H1 (cell line): Measurements from ENCODE around the gene PIGV. TPM values are rescaled to one million over a fixed set of nuclear protein-coding genes. Genes with fewer than 3 reads are reported as not detected.

Source experiments
- CTCF ChIA-PET: fragments of 300-600 bp; sonication (Branson Sonifier 250); formaldehyde crosslinking; loops from one replicate; lab custom pipeline; 2021; ENCODE audit not compliant: partially characterized antibody; lab: Charles Lee
- POLR2A ChIA-PET: fragments of 300-600 bp; sonication (Branson Sonifier 250); formaldehyde crosslinking; loops from one replicate; lab custom pipeline; 2021; ENCODE audit warnings: inconsistent platforms; ENCODE audit not compliant: partially characterized antibody; lab: Charles Lee
- DNase-seq, 2 experiments: peaks; one replicate each; pipeline versions ENCODE4 v3.0.0 to v3.0.0-alpha.2; 2010 to 2022; ENCODE audit warnings: low spot score in 2 of 2, low read depth in 1 of 2, mixed read lengths in 1 of 2
- FAIRE-seq: peaks from 2 replicates; lab custom pipeline; 2011; peaks lifted over from hg19 to GRCh38; lab: Jason Lieb, UNC
- H2AFZ ChIP-seq: 2 replicates; pipeline ENCODE4 v1.8.1; 2012; ENCODE audit warnings: low read length, inconsistent platforms
- H2AK5ac ChIP-seq: 2 replicates; pipeline ENCODE4 v1.6.1; 2013; ENCODE audit warnings: low read depth, low read length
- H2BK120ac ChIP-seq: replicated peaks from 2 replicates; pipeline ENCODE3; 2013; ENCODE audit warnings: low read depth, low read length, inconsistent platforms
- H2BK12ac ChIP-seq: 2 replicates; pipeline ENCODE4 v1.6.1; 2013; ENCODE audit warnings: low read depth, low read length
- H2BK15ac ChIP-seq: 2 replicates; pipeline ENCODE4 v1.6.1; 2013; ENCODE audit warnings: low read length
- H2BK20ac ChIP-seq: 2 replicates; pipeline ENCODE4 v1.6.1; 2013; ENCODE audit warnings: low read length
- H2BK5ac ChIP-seq: 2 replicates; pipeline ENCODE4 v1.6.1; 2013; ENCODE audit warnings: low read depth, low read length
- H3K14ac ChIP-seq: 2 replicates; pipeline ENCODE4 v1.6.1; 2013; ENCODE audit warnings: inconsistent platforms; ENCODE audit not compliant: insufficient read length
- H3K18ac ChIP-seq: 2 replicates; pipeline ENCODE4 v1.6.1; 2013; ENCODE audit warnings: low read length; ENCODE audit errors: extremely low read depth
- H3K23ac ChIP-seq: 2 replicates; pipeline ENCODE4 v1.6.1; 2013; ENCODE audit warnings: inconsistent platforms; ENCODE audit not compliant: insufficient read length
- H3K23me2 ChIP-seq: 2 replicates; pipeline ENCODE4 v1.6.1; 2013; ENCODE audit warnings: low read depth, low read length
- H3K27ac ChIP-seq: 2 replicates; pipeline ENCODE4 v1.6.1; 2011; ENCODE audit warnings: low read depth, low read length, inconsistent platforms
- H3K27me3 ChIP-seq, 4 experiments: replicated peaks in 1 of 4; 1 replicate in 1 of 4; 2 replicates in 3 of 4; pipeline versions ENCODE4 v1.6.1 to v1.8.1; 2011 to 2013; ENCODE audit warnings: low read length in 3 of 4, mild to moderate bottlenecking in 3 of 4, inconsistent platforms in 2 of 4, mixed read lengths in 2 of 4, moderate library complexity in 1 of 4; ENCODE audit not compliant: control insufficient read depth in 3 of 4, insufficient read depth in 3 of 4; ENCODE audit errors: extremely low read depth in 1 of 4
- H3K36me3 ChIP-seq, 4 experiments: 2 replicates each; pipeline versions ENCODE4 v1.6.1 to v1.8.1; 2011 to 2013; ENCODE audit warnings: mild to moderate bottlenecking in 4 of 4, low read length in 3 of 4, moderate library complexity in 2 of 4, control low read depth in 1 of 4, inconsistent platforms in 1 of 4; ENCODE audit not compliant: insufficient read depth in 4 of 4, control insufficient read depth in 2 of 4
- H3K4ac ChIP-seq: replicated peaks from 2 replicates; pipeline ENCODE3; 2013; ENCODE audit warnings: low read length, low read depth, mixed read lengths, inconsistent platforms; ENCODE audit not compliant: insufficient read length
- H3K4me1 ChIP-seq, 4 experiments: replicated peaks in 1 of 4; 1 replicate in 1 of 4; 2 replicates in 3 of 4; pipeline versions ENCODE4 v1.6.1 to v1.8.1; 2011 to 2013; ENCODE audit warnings: low read length in 3 of 4, inconsistent platforms in 2 of 4, mixed read lengths in 1 of 4; ENCODE audit not compliant: insufficient read depth in 4 of 4, control insufficient read depth in 3 of 4
- H3K4me2 ChIP-seq, 2 experiments: 2 replicates each; pipeline versions ENCODE4 v1.6.1 to v1.8.1; 2011 to 2013; ENCODE audit warnings: low read depth in 2 of 2, low read length in 2 of 2, control low read depth in 1 of 2, inconsistent platforms in 1 of 2, mild to moderate bottlenecking in 1 of 2; ENCODE audit not compliant: insufficient read depth in 1 of 2
- H3K4me3 ChIP-seq, 4 experiments: fragments of 200-600, 300-600 bp in 1 of 4; sonication (generic), shearing (Covaris generic), sonication (Bioruptor Twin) in 1 of 4; 2 replicates each; pipeline versions ENCODE4 v1.5.1 to v1.8.1; 2011 to 2016; ENCODE audit warnings: low read length in 4 of 4, low read depth in 3 of 4, control low read depth in 2 of 4, inconsistent platforms in 2 of 4, mild to moderate bottlenecking in 2 of 4, mixed read lengths in 1 of 4, moderate library complexity in 1 of 4; ENCODE audit not compliant: insufficient read depth in 2 of 4; ENCODE audit errors: extremely low read depth in 1 of 4
- H3K56ac ChIP-seq: replicated peaks from 2 replicates; pipeline ENCODE3; 2013; ENCODE audit warnings: low read depth, mild to moderate bottlenecking, mixed read lengths, low read length, inconsistent platforms; ENCODE audit not compliant: insufficient read length
- H3K79me1 ChIP-seq: 2 replicates; pipeline ENCODE4 v1.6.1; 2013; ENCODE audit warnings: low read depth, low read length, control low read depth
- H3K79me2 ChIP-seq, 2 experiments: 2 replicates each; pipeline versions ENCODE4 v1.6.1 to v1.8.1; 2012 to 2013; ENCODE audit warnings: low read length in 2 of 2, mild to moderate bottlenecking in 2 of 2, inconsistent platforms in 1 of 2; ENCODE audit not compliant: insufficient read depth in 2 of 2, control insufficient read depth in 1 of 2
- H3K9ac ChIP-seq, 4 experiments: replicated peaks in 1 of 4; 1 replicate in 1 of 4; 2 replicates in 3 of 4; pipeline versions ENCODE4 v1.6.1 to v1.8.1; 2011 to 2013; ENCODE audit warnings: low read depth in 3 of 4, low read length in 3 of 4, control low read depth in 2 of 4, mild to moderate bottlenecking in 2 of 4, moderate library complexity in 2 of 4, inconsistent platforms in 1 of 4; ENCODE audit errors: extremely low read depth in 1 of 4
- H3K9me3 ChIP-seq, 2 experiments: 2 replicates each; pipeline versions ENCODE4 v1.6.1 to v1.8.1; 2012 to 2013; ENCODE audit warnings: mild to moderate bottlenecking in 2 of 2, moderate library complexity in 2 of 2, control low read depth in 1 of 2, inconsistent platforms in 1 of 2, low read depth in 1 of 2, low read length in 1 of 2, mixed read lengths in 1 of 2; ENCODE audit not compliant: insufficient read depth in 2 of 2
- H4K20me1 ChIP-seq, 2 experiments: replicated peaks in 1 of 2; 2 replicates each; pipeline versions ENCODE3 to v1.8.1; 2011 to 2013; ENCODE audit warnings: inconsistent platforms in 2 of 2, low read length in 2 of 2, mild to moderate bottlenecking in 1 of 2; ENCODE audit not compliant: insufficient read depth in 2 of 2, control insufficient read depth in 1 of 2
- H4K5ac ChIP-seq: 2 replicates; pipeline ENCODE4 v1.6.1; 2013; ENCODE audit warnings: low read length, low read depth, mixed read lengths, inconsistent platforms; ENCODE audit not compliant: insufficient read length
- H4K8ac ChIP-seq: 2 replicates; pipeline ENCODE4 v1.8.0; 2013; ENCODE audit warnings: mild to moderate bottlenecking, moderate library complexity, low read length, inconsistent platforms; ENCODE audit not compliant: insufficient read depth; ENCODE audit errors: extremely low read depth
- H4K91ac ChIP-seq: replicated peaks from 2 replicates; pipeline ENCODE3; 2013; ENCODE audit warnings: low read length, mixed read lengths, inconsistent platforms; ENCODE audit not compliant: insufficient read length
- BCL11A ChIP-seq, 2 experiments: IDR thresholded peaks; one replicate each; pipeline ENCODE4 v1.6.1; 2011; ENCODE audit warnings: low read depth in 2 of 2, low read length in 2 of 2, mild to moderate bottlenecking in 2 of 2
- BRCA1 ChIP-seq: IDR thresholded peaks from 2 replicates; pipeline ENCODE4 v1.6.1; 2012; ENCODE audit warnings: low read depth, low read length, improper control_type of control experiment
- CHD2 ChIP-seq: IDR thresholded peaks from 2 replicates; pipeline ENCODE4 v1.6.1; 2012; ENCODE audit warnings: low read length, improper control_type of control experiment
- EGR1 ChIP-seq: IDR thresholded peaks from 2 replicates; pipeline ENCODE4 v1.6.1; 2011; ENCODE audit warnings: low read depth, low read length, borderline replicate concordance
- FOSL1 ChIP-seq: IDR thresholded peaks from 2 replicates; pipeline ENCODE4 v1.6.1; 2011; ENCODE audit warnings: mild to moderate bottlenecking, low read depth, low read length, moderate library complexity; ENCODE audit not compliant: insufficient read depth
- KDM4A ChIP-seq: IDR thresholded peaks from one replicate; pipeline ENCODE4 v1.7.1; 2012; ENCODE audit warnings: low read depth, mild to moderate bottlenecking, moderate library complexity, low read length, inconsistent platforms; ENCODE audit not compliant: severe bottlenecking
- NRF1 ChIP-seq: IDR thresholded peaks from 2 replicates; pipeline ENCODE4 v1.6.1; 2011; ENCODE audit warnings: mild to moderate bottlenecking, low read depth, low read length, improper control_type of control experiment
- POU5F1 ChIP-seq: IDR thresholded peaks from 2 replicates; pipeline ENCODE4 v1.6.1; 2011; ENCODE audit warnings: low read depth, mild to moderate bottlenecking, low read length, moderate library complexity
- RBBP5 ChIP-seq: IDR thresholded peaks from 2 replicates; pipeline ENCODE4 v1.7.1; 2012; ENCODE audit warnings: low read depth, mild to moderate bottlenecking, inconsistent platforms, low read length, moderate library complexity, borderline replicate concordance
- SP1 ChIP-seq: IDR thresholded peaks from 2 replicates; pipeline ENCODE4 v1.6.1; 2011; ENCODE audit warnings: low read depth, low read length
- TBP ChIP-seq: IDR thresholded peaks from 2 replicates; pipeline ENCODE4 v1.6.1; 2011; ENCODE audit warnings: low read depth, low read length, improper control_type of control experiment
- TCF12 ChIP-seq: IDR thresholded peaks from 2 replicates; pipeline ENCODE4 v1.6.1; 2011; ENCODE audit warnings: low read depth, mild to moderate bottlenecking, low read length
- TEAD4 ChIP-seq: IDR thresholded peaks from 2 replicates; pipeline ENCODE4 v1.6.1; 2012; ENCODE audit warnings: low read depth, low read length, inconsistent platforms, mixed read lengths
- WGBS, 2 experiments: shearing (Covaris generic) in 1 of 2; methylation state at CpG; one replicate each; pipeline versions ENCODE4 v1.1.6 to v1.1.7; 2013 to 2015; ENCODE audit warnings: low lambda C conversion rate in 2 of 2, mixed read lengths in 2 of 2, inconsistent platforms in 1 of 2, low coverage in 1 of 2, missing lambda C conversion rate in 1 of 2; ENCODE audit not compliant: insufficient replicate concordance in 2 of 2, insufficient coverage in 1 of 2, insufficient read length in 1 of 2; ENCODE audit errors: extremely low coverage in 1 of 2, missing lambda C conversion rate in 1 of 2; 5-methylcytosine and 5-hydroxymethylcytosine counted together
- polyA plus RNA-seq, 7 experiments: library from polyadenylated mRNA; depleted of rRNA in 3 of 7; stranded (reverse) in 5 of 7; unstranded in 2 of 7; fragments of >200 nt in 5 of 7; fragments of 200-250 nt in 2 of 7; gene quantifications; 1 replicate in 5 of 7; 2 replicates in 1 of 7; 4 replicates in 1 of 7; pipeline versions ENCODE4 v1.2.1 to v1.2.3, GENCODE V29; 2011 to 2013; ENCODE audit warnings: missing spikeins in 2 of 7, mixed read lengths in 2 of 7
- total RNA-seq: library from RNA; stranded (reverse); fragmentation: NEBNext Ultra II Directional; extraction: Animal tissue kit (Norgen Biotek cat#: 25700); gene quantifications from 2 replicates; pipeline ENCODE4 v1.2.1, GENCODE V29; 2021
- TF ChIP-seq, protein P1 (sequence below): IDR thresholded peaks from 2 replicates; pipeline ENCODE4 v1.6.1; 2012; ENCODE audit warnings: low read length, inconsistent platforms

PIGV gene
- total and polyA plus RNA-seq, 2 of the 8 experiments (the other 6 are each of a cell fraction or from before 2014, with no cell fraction given), result 8.5 to 20.9 TPM

DNA sequence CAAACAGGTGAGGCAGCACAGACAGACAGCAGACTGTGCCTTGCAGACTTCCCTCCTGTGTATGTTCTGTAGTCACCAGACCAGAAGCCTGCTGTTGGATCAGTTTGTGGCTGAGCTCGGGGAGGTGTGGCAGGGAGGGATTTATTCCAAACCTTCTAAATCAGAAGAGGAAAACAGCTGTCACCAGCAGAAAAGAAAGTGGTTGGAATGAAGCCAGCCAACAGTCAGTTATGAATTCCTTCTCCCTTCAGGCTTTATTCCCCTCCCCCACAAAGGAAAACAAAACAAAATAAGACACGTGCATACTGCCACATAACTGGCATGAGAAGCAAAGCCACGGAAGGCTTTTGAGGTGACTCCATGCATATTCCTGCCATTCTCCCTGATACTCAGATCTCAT lies 19.0 kb upstream of the PIGV start:
- no peaks in the 10 kb centered on the region for H3K27me3 ChIP-seq
- no peak overlapping the region for H3K4me3 ChIP-seq
- no peak overlapping the region for H3K14ac ChIP-seq
- H2AK5ac ChIP-seq, result no peak overlapping the region
- H2AFZ ChIP-seq, result no peak overlapping the region
- CTCF ChIA-PET, result interaction anchor here (0.9 to 1.4 kb wide), 3 partner anchors 9 to 91 kb away, joined by 3 to 5 read pairs (median 4); no protein-coding TSS in a partner anchor
- peaks cover 0 to 16% of the 10 kb centered on the region in 2 experiments for H4K20me1 ChIP-seq
- 91% methylated on average over 3 of the region's 3 CpGs; no CpG with 5 or more reads in 1 of the 2 experiments for WGBS, 2 experiments
- H3K36me3 ChIP-seq, result peaks cover 67 to 93% (median 87%) of the 10 kb centered on the region in 4 experiments
- no peak for FAIRE-seq
- H2BK5ac ChIP-seq, result no peak overlapping the region
- H3K79me2 ChIP-seq, result no peaks in the 10 kb centered on the region
- peaks cover 2% of the 10 kb centered on the region; the same call in 1 of the 2 replicates for H3K79me1 ChIP-seq
- H3K4ac ChIP-seq, result no peak overlapping the region
- H3K4me2 ChIP-seq, result no peak overlapping the region
- H2BK20ac ChIP-seq, result no peak overlapping the region
- H3K27ac ChIP-seq, result no peak overlapping the region
- POLR2A ChIA-PET, result no interaction called here
- H2BK120ac ChIP-seq, result no peak overlapping the region
- no peaks in the 10 kb centered on the region for H3K4me1 ChIP-seq
- H3K23ac ChIP-seq, result no peak overlapping the region
- no peak overlapping the region for H3K9ac ChIP-seq
- no peak overlapping the region for H4K5ac ChIP-seq
- H3K56ac ChIP-seq, result no peak overlapping the region
- no peak overlapping the region for H2BK15ac ChIP-seq
- no peak overlapping the region for H2BK12ac ChIP-seq
- no peaks in the 10 kb centered on the region for H3K23me2 ChIP-seq
- H4K91ac ChIP-seq, result no peak overlapping the region
- no peak for DNase-seq
- no peak overlapping the region for H3K18ac ChIP-seq
- H4K8ac ChIP-seq, result no peak overlapping the region
- H3K9me3 ChIP-seq, result no peaks in the 10 kb centered on the region
- no peak for TF ChIP-seq SP1
- no peak for TF ChIP-seq TEAD4
- no peak for TF ChIP-seq KDM4A
- TF ChIP-seq FOSL1, result no peak
- TF ChIP-seq CHD2, result no peak
- no peak for TF ChIP-seq NRF1
- no peak for TF ChIP-seq TBP
- TF ChIP-seq BCL11A (IDR thresholded peaks at IDR 0.05; ENCODE audit: low read depth in 2 of 2, low read length in 2 of 2), result no peak
- no peak for TF ChIP-seq RBBP5
- TF ChIP-seq, protein P1, sequence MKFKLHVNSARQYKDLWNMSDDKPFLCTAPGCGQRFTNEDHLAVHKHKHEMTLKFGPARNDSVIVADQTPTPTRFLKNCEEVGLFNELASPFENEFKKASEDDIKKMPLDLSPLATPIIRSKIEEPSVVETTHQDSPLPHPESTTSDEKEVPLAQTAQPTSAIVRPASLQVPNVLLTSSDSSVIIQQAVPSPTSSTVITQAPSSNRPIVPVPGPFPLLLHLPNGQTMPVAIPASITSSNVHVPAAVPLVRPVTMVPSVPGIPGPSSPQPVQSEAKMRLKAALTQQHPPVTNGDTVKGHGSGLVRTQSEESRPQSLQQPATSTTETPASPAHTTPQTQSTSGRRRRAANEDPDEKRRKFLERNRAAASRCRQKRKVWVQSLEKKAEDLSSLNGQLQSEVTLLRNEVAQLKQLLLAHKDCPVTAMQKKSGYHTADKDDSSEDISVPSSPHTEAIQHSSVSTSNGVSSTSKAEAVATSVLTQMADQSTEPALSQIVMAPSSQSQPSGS, result no peak
- no peak for TF ChIP-seq POU5F1
- TF ChIP-seq EGR1, result no peak
- no peak for TF ChIP-seq BRCA1
- TF ChIP-seq TCF12, result no peak
